ENCODE results near the gene OR10AG1. TPM values are rescaled to one million over a fixed set of nuclear protein-coding genes. Genes with fewer than 3 reads are reported as not detected.

OR10AG1 gene
- total and polyA plus RNA-seq, 7 donors = not detected

- Histone ChIP-seq H3K4me1 (no peaks in the 10 kb centered on the region), H3K36me3 (no peaks in the 10 kb centered on the region), H3K27ac (no peak within 1 kb of the TSS), H3K9me3 (no peaks in the 10 kb centered on the region), H3K4me3 (no peak within 1 kb of the TSS), H3K27me3 (no peaks in the 10 kb centered on the region)
- TF ChIP-seq POLR2A (IDR thresholded peaks at IDR 0.05) = no peak
- TF ChIP-seq POLR2AphosphoS5 (IDR thresholded peaks at IDR 0.05) = no peak
- no peak for TF ChIP-seq CTCF (IDR thresholded peaks at IDR 0.05)
- no peak for TF ChIP-seq EP300 (IDR thresholded peaks at IDR 0.05)
- intact Hi-C loops (cut with DNase I) = no loop called here
- no peak for DNase-seq
- WGBS, 2 donors = 68 to 74% methylated on average over 2 of the region's 2 CpGs
Measured at GRCh38 chr11:55936300-55936699, 33.4 kb downstream of the OR10AG1 start, which contains the start of gene OR5I1. OR5I1 (minus strand) TSS chr11:55936400; CDS start chr11:55936400, 0 bp downstream.

DNA sequence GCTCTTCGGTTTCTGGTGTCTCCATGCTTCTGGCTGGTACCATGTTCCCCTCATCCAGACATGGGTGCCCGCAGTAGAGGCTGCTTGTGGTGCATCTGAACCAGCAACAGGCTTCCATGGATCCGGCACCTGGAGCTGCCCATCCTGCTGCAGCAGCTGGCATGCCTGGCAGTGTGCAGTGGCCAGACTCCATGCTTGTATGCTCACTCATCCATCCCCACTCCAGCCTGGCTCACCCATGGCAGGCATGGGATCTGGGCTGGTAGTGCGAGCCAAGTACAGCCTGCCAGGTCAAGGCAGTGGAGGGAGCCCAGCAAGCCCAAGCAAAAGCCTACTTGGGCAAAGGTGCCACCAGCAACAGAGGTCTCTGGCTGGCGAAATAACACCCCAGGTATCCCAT lies 49.2 kb downstream of the OR10AG1 start:
- Histone ChIP-seq H3K27ac (no peak overlapping the region), H3K27me3 (no peaks in the 10 kb centered on the region), H3K9me3 (peaks cover 0 to 3% (median 0%) of the 10 kb centered on the region in 4 donors), H3K4me3 (no peak overlapping the region), H3K4me1 (no peaks in the 10 kb centered on the region), H3K36me3 (no peaks in the 10 kb centered on the region)
- 83 to 86% methylated on average over 5 of the region's 5 CpGs for WGBS, 2 donors
- intact Hi-C loops (cut with DNase I) = no loop called here
- DNase-seq = no peak
- no peak for TF ChIP-seq EP300 (IDR thresholded peaks at IDR 0.05)
- no peak for TF ChIP-seq CTCF (IDR thresholded peaks at IDR 0.05)
- TF ChIP-seq POLR2A (IDR thresholded peaks at IDR 0.05) = no peak
- no peak for TF ChIP-seq POLR2AphosphoS5 (IDR thresholded peaks at IDR 0.05)

Other genes with a start within 250 kb of the OR10AG1 start
- gene OR5D13, start 196.5 kb downstream of the OR10AG1 start, total RNA-seq = not detected
- gene OR5D13, start 196.5 kb downstream of the OR10AG1 start, polyA plus RNA-seq = not detected
- gene OR5D14, start 174.4 kb downstream of the OR10AG1 start, total RNA-seq = not detected
- gene OR5D14, start 174.4 kb downstream of the OR10AG1 start, polyA plus RNA-seq = not detected
- not detected for gene OR5L1, start 158.6 kb downstream of the OR10AG1 start, total RNA-seq
- gene OR5L1, start 158.6 kb downstream of the OR10AG1 start, polyA plus RNA-seq = not detected
- not detected for gene OR5D18, start 150.3 kb downstream of the OR10AG1 start, total RNA-seq
- not detected for gene OR5D18, start 150.3 kb downstream of the OR10AG1 start, polyA plus RNA-seq
- not detected for gene OR5L2, start 142.7 kb downstream of the OR10AG1 start, total RNA-seq
- not detected for gene OR5L2, start 142.7 kb downstream of the OR10AG1 start, polyA plus RNA-seq
- not detected for gene OR5D16, start 131.2 kb downstream of the OR10AG1 start, total RNA-seq
- not detected for gene OR5D16, start 131.2 kb downstream of the OR10AG1 start, polyA plus RNA-seq
- gene TRIM51, start 86.6 kb downstream of the OR10AG1 start, total RNA-seq = not detected
- gene TRIM51, start 86.6 kb downstream of the OR10AG1 start, polyA plus RNA-seq = not detected
- not detected for gene OR5W2, start 55.4 kb downstream of the OR10AG1 start, total RNA-seq
- not detected for gene OR5W2, start 55.4 kb downstream of the OR10AG1 start, polyA plus RNA-seq
- gene OR5I1, start 33.5 kb downstream of the OR10AG1 start, total RNA-seq = not detected
- gene OR5I1, start 33.5 kb downstream of the OR10AG1 start, polyA plus RNA-seq = not detected
- not detected for gene OR5F1, start 24.7 kb upstream of the OR10AG1 start, total RNA-seq
- not detected for gene OR5F1, start 24.7 kb upstream of the OR10AG1 start, polyA plus RNA-seq
- not detected for gene OR5AS1, start 57.7 kb upstream of the OR10AG1 start, total RNA-seq
- not detected for gene OR5AS1, start 57.7 kb upstream of the OR10AG1 start, polyA plus RNA-seq
- not detected for gene OR8I2, start 123.4 kb upstream of the OR10AG1 start, total RNA-seq
- gene OR8I2, start 123.4 kb upstream of the OR10AG1 start, polyA plus RNA-seq = not detected
- gene OR8H2, start 133.7 kb upstream of the OR10AG1 start, total RNA-seq = not detected
- not detected for gene OR8H2, start 133.7 kb upstream of the OR10AG1 start, polyA plus RNA-seq
- gene OR8H3, start 152.4 kb upstream of the OR10AG1 start, total RNA-seq = not detected
- gene OR8H3, start 152.4 kb upstream of the OR10AG1 start, polyA plus RNA-seq = not detected
- not detected for gene OR8J3, start 170.3 kb upstream of the OR10AG1 start, total RNA-seq
- not detected for gene OR8J3, start 170.3 kb upstream of the OR10AG1 start, polyA plus RNA-seq
- not detected for gene OR8K5, start 190.4 kb upstream of the OR10AG1 start, total RNA-seq
- not detected for gene OR8K5, start 190.4 kb upstream of the OR10AG1 start, polyA plus RNA-seq
- not detected for gene OR5J2, start 206.7 kb upstream of the OR10AG1 start, total RNA-seq
- gene OR5J2, start 206.7 kb upstream of the OR10AG1 start, polyA plus RNA-seq = not detected

Measured in sigmoid colon (tissue), 7 donors.